ENCODE data around the gene CBFA2T3.

The CBFA2T3 gene

GRCh38 chr16:88850531-88851199, 126.3 kb downstream of the CBFA2T3 start:
- no peak for DNase-seq

- no peak for DNase-seq
Observed at GRCh38 chr16:88848557-88848956, 128.4 kb downstream of the CBFA2T3 start.

DNA sequence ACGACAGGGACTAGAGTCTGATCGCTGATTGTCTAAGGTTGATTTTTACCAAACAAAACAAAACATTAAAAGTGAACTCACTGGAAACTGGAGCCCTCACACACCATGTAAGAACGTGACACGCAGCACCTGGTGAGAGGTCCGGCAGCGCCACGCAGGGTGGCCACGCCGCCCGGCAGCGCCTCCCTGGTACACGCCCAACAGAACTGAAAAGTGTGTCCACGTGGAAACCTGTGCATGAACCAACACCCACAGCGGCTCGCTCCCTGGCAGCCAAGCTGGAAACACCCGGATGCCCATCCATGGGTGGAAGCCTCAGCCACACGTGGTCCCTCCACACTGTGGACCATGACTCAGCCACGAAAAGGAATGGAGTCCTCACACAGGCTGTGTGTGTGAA, 129.4 kb downstream of the CBFA2T3 start:
- no peak for DNase-seq

- DNase-seq: peak; percentile 23
Observed at GRCh38 chr16:88846088-88846487, 130.9 kb downstream of the CBFA2T3 start.

GRCh38 chr16:88844419-88845036, 132.5 kb downstream of the CBFA2T3 start:
- DNase-seq: no peak

GRCh38 chr16:88843256-88843655, 133.8 kb downstream of the CBFA2T3 start:
- no peak for DNase-seq

- DNase-seq: no peak
Observed at GRCh38 chr16:88842806-88843205, 134.2 kb downstream of the CBFA2T3 start.

- DNase-seq: no peak
Observed at GRCh38 chr16:88842308-88842756, 134.7 kb downstream of the CBFA2T3 start.

DNA sequence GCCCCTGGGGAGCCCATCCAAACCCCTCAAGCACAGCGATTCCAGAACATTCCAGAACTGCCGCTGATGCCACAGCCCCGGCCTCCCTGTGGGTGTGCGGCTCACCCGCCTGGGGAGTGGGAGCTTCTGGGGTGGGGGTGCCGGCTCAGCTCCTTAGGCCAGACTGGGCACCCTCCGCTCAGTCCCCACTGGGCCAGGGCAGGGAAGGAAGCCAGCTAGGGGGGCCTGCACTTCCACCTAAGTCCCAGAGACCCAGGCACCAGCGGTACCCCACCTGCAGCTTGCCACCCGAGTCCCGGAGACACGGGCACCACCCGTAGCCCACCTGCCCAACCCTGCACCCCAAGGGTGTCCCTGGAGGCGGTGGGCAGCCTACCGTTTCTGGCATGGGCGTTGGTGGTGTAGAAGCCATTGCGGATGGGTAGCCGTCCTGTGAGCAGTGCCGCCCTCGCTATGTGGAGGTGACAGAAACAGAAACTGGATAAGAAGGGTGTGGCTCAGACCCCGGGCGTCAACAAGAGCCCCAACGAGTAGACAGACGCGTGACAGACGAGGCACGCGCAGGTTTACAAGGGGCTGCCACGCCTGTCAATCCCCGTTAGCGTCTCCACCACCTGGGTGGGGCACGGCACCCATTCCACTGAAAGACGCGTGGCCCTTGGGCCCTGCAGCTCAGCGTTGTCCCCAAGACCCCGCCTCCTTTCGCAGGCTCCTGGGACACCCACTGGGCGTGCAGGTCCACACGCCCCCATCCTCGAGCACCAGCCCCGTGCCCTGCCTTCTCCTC, 135.3 kb downstream of the CBFA2T3 start:
- no peak for DNase-seq

DNA sequence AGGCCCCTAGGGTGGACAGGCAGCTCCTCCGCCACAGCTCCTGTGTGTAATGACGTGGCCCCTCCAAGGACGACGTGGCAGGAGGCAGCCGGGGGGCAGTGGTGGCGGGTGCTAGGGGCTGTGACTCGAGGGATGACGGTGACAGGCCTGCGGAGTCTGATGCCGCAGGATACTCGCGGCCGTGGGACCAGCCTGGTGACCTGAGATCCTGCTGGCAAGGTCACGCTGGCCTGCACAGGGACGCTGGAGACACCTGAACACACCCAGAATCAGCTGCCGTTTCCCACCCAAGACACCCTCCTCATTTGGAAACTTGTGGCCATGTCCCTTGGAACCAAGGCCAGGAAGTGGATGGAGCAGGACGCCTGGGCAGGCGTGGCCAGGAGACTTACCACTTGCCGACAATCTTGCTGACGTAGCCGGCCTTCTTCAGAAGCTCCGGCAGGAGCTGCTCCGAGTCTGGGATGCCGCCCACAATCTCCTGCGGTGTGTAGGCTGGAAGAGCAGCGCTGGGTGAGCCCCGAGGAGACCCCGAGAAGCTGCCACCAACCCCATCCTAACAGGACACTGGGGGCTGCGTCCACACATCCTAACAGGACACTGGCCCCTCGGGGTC, 136.3 kb downstream of the CBFA2T3 start:
- no peak for DNase-seq

- DNase-seq: no peak
Observed at GRCh38 chr16:88839745-88840599, 137.0 kb downstream of the CBFA2T3 start.

DNA sequence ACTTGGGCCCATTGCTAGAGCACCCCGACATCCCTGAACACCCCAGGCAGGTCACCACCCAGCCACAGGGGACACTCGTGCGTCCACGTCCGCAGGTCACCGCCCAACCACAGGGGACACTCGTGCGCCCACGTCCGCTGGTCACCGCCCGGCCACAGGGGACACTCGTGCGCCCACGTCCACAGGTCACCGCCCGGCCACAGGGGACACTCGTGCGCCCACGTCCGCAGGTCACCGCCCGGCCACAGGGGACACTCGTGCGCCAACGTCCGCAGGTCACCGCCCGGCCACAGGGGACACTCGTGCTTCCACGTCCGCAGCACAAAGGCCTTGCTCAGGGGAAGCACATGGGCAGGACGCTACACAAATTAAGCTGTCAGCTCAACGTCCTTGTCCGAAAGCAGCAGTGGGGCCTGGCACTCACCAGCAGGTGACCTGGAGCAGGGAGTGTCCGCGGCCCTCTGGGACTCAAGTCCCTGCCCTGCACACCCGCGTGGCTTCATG, 137.9 kb downstream of the CBFA2T3 start:
- no peak for DNase-seq

- DNase-seq: no peak
Observed at GRCh38 chr16:88838566-88838965, 138.4 kb downstream of the CBFA2T3 start.

GRCh38 chr16:88837806-88838205, 139.2 kb downstream of the CBFA2T3 start:
- DNase-seq: no peak

DNA sequence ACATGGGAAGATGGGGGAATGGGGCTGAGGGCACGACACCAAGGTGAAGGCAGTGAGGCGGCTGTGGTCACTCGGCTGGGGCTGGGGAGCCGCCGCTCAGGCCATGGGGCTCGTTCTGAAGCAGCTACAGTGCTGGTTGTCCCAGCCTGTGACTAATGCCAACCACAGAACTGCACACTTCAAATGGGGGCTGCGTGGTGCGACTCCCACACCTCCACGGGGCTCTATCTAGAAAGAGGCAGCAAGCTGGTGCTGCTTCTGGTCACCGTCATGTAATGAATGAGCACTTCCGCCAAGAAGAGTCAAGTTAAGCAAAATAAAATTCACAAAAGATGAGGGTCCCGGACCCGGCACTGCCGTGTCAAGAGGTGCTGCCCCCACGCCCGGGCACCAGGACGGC, 140.2 kb downstream of the CBFA2T3 start:
- no peak for DNase-seq

DNA sequence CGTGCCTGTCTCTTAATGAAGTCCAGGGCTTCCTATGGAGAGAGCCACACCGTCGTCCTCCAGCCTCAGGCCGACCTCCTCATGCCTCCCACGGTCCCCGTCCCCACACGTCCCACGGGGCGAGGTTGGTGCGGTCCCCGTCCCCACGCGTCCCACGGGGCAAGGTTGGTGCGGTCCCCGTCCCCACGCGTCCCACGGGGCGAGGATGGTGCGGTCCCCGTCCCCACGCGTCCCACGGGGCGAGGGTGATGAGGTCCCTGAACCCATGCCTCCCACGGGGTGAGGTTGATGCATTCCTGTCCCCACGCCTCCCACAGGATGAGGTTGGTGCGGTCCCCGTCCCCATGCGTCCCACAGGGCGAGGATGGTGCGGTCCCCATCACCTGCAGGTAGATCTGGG, 141.2 kb downstream of the CBFA2T3 start:
- no peak for DNase-seq

DNA sequence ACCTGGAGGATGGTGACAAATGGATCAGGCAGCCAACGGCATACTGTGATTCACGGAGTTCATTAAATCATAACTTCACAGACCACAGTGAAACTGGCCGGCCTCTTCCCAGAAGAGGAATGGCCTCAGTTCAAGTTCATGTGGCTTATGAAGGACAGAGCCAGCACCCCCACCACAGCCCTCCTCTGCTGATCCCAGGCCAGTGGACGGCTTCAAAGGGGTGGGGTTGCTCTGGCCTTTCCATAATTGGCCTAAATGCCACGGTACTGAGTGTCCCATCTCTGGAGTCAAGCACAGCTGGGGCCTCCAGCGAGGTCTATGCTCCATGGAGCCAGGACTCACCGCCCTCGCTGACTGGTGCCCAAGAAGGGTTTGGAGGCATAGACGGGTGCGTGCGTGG, 141.6 kb downstream of the CBFA2T3 start:
- DNase-seq: no peak

GRCh38 chr16:88834670-88835069, 142.3 kb downstream of the CBFA2T3 start:
- no peak for DNase-seq

DNA sequence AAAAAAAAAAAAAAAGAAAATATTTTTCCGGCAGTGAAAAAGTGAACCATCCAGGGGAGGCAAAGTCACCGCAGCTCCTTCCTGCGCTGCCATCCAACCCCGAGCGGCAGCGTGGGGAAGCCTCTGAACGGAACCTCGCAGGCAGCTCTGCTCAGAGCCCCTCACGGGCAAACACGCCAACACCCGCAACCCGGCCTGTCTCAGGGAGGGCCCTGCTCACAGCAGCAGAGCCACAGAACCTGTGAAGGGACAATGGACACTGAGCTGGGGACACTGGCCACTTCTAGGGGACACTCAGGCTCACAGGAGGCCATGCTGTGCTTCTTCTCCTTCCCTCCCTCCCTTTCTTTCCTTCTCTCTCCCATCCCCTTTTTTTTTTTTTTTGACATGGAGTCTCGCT, 143.9 kb downstream of the CBFA2T3 start:
- no peak for DNase-seq

DNA sequence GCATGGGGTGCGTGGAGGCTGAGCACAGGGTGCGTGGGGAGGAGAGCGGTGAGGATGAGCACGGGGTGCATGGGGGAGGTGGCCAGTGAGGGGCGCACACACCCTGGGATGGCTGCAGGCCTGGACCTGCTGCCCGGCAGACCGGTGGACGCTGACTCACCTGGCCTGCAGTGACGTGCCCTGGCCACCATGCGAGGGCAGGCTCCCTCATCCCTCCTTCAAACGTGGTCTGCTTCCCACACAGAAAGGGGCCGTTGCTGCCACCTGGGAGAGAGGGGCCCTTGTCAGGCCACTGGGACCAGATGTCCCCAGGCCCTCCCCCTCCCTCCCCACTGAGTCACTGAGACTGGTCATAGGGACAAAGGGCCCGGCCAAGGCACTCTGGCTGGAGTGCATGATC, 145.2 kb downstream of the CBFA2T3 start:
- DNase-seq: no peak

GRCh38 chr16:88830783-88831182, 146.2 kb downstream of the CBFA2T3 start:
- no peak for DNase-seq

- DNase-seq: no peak
Observed at GRCh38 chr16:88830258-88830657, 146.7 kb downstream of the CBFA2T3 start.
